NCI-H1105 treated with DMSO at 0.1 percent for 48 hours (cell line): Measurements from ENCODE around the gene CXXC5.

Experiments used
- DNase-seq: peaks from one replicate; lab custom pipeline; 2025; lab: John Stamatoyannopoulos, UW

Gene CXXC5

GRCh38 chr5:139695178-139695573, 47.0 kb downstream of the CXXC5 start:
- no peak for DNase-seq

GRCh38 chr5:139696167-139696893, 48.2 kb downstream of the CXXC5 start:
- no peak for DNase-seq

GRCh38 chr5:139696894-139697658, 48.9 kb downstream of the CXXC5 start:
- no peak for DNase-seq

GRCh38 chr5:139698490-139699146, 50.5 kb downstream of the CXXC5 start:
- DNase-seq: peak; percentile 27

- DNase-seq: no peak
Observed at GRCh38 chr5:139699351-139699750, 51.2 kb downstream of the CXXC5 start.

- no peak for DNase-seq
Observed at GRCh38 chr5:139700711-139701055, 52.5 kb downstream of the CXXC5 start.

GRCh38 chr5:139701056-139701741, 53.0 kb downstream of the CXXC5 start:
- no peak for DNase-seq

- DNase-seq: no peak
Observed at GRCh38 chr5:139702548-139702947, 54.4 kb downstream of the CXXC5 start.

GRCh38 chr5:139704748-139705147, 56.6 kb downstream of the CXXC5 start:
- DNase-seq: no peak

GRCh38 chr5:139705191-139705590, 57.0 kb downstream of the CXXC5 start:
- no peak for DNase-seq

GRCh38 chr5:139705655-139706587, 57.8 kb downstream of the CXXC5 start:
- DNase-seq: no peak

- DNase-seq: no peak
Observed at GRCh38 chr5:139707445-139708003, 59.4 kb downstream of the CXXC5 start.

GRCh38 chr5:139708434-139708861, 60.3 kb downstream of the CXXC5 start:
- DNase-seq: no peak

GRCh38 chr5:139708877-139709581, 60.9 kb downstream of the CXXC5 start:
- DNase-seq: no peak

- no peak for DNase-seq
Observed at GRCh38 chr5:139709582-139710318, 61.6 kb downstream of the CXXC5 start.

GRCh38 chr5:139710319-139711066, 62.3 kb downstream of the CXXC5 start:
- DNase-seq: no peak

- DNase-seq: peak; percentile 28
Observed at GRCh38 chr5:139711067-139711905, 63.1 kb downstream of the CXXC5 start.

- no peak for DNase-seq
Observed at GRCh38 chr5:139711906-139712224, 63.7 kb downstream of the CXXC5 start.
